Suprapubic skin (tissue), 4 donors: ENCODE results near the gene SMPX. TPM values are rescaled to one million over a fixed set of nuclear protein-coding genes. Genes with fewer than 3 reads are reported as not detected.

Experiments
- DNase-seq, 2 donors: peaks; one replicate each; pipeline ENCODE4 v3.0.0-alpha.2; 2019; ENCODE audit warnings: low spot score in 2 of 2
- H3K27ac ChIP-seq: fragments of 200-600 bp; sonication (generic); one replicate; pipeline ENCODE4 v1.5.1; 2019
- H3K27me3 ChIP-seq: fragments of 200-600 bp; sonication (generic); one replicate; pipeline ENCODE4 v1.5.1; 2019
- H3K36me3 ChIP-seq: fragments of 200-600 bp; sonication (generic); one replicate; pipeline ENCODE4 v1.5.1; 2019
- H3K4me1 ChIP-seq: fragments of 200-600 bp; sonication (generic); one replicate; pipeline ENCODE4 v1.5.1; 2019
- H3K4me3 ChIP-seq: fragments of 200-600 bp; sonication (generic); one replicate; pipeline ENCODE4 v1.5.1; 2019; ENCODE audit warnings: mild to moderate bottlenecking
- H3K9me3 ChIP-seq: fragments of 200-600 bp; sonication (generic); one replicate; pipeline ENCODE4 v1.5.1; 2019
- CTCF ChIP-seq, 2 donors: fragments of 200-600 bp in 1 of 2; fragments of 450-650 bp in 1 of 2; sonication (generic) in 1 of 2; IDR thresholded peaks; one replicate each; pipeline ENCODE4 v1.5.1; 2016 to 2019; ENCODE audit warnings: antibody characterized with exemption in 2 of 2, mild to moderate bottlenecking in 1 of 2, moderate library complexity in 1 of 2
- EP300 ChIP-seq: sonication (generic); formaldehyde crosslinking; IDR thresholded peaks from one replicate; pipeline ENCODE4 v1.6.1; 2017; ENCODE audit warnings: antibody characterized with exemption
- POLR2A ChIP-seq, 2 donors: fragments of 450-650 bp; IDR thresholded peaks; one replicate each; pipeline ENCODE4 v1.6.1; 2017; ENCODE audit warnings: antibody characterized with exemption in 2 of 2, mild to moderate bottlenecking in 2 of 2, moderate library complexity in 2 of 2
- POLR2AphosphoS5 ChIP-seq, 3 donors: sonication (generic); formaldehyde crosslinking; IDR thresholded peaks; one replicate each; pipeline ENCODE4 v1.6.1; 2017; ENCODE audit warnings: antibody characterized with exemption in 3 of 3
- whole genome bisulfite sequencing: methylation state at CpG from one replicate; pipeline ENCODE4 v1.1.5; 2018; 5-methylcytosine and 5-hydroxymethylcytosine counted together
- total RNA-seq, 4 donors: library from RNA; depleted of rRNA; stranded (reverse); fragments of >200 nt; gene quantifications; one replicate each; pipeline ENCODE4 v1.1.0, GENCODE V29; 2016

SMPX gene
- total RNA-seq, 4 donors from 2014 or later = not detected

- TF ChIP-seq EP300 = no peak
- TF ChIP-seq POLR2A (IDR thresholded peaks at IDR 0.05) = no peak
- no peak for TF ChIP-seq POLR2AphosphoS5 (IDR thresholded peaks at IDR 0.05)
- TF ChIP-seq CTCF (IDR thresholded peaks at IDR 0.05) = no peak
- Histone ChIP-seq H3K27ac (no peak overlapping the region), H3K4me3 (no peak overlapping the region), H3K4me1 (no peaks in the 10 kb centered on the region), H3K9me3 (no peaks in the 10 kb centered on the region), H3K36me3 (no peaks in the 10 kb centered on the region), H3K27me3 (no peaks in the 10 kb centered on the region)
- no peak for DNase-seq
These were observed 34.8 kb downstream of the SMPX start for GRCh38 chrX:21723084-21723483.

- no peaks in the 10 kb centered on the region for H3K9me3 ChIP-seq
- 46% methylated on average over 3 of the region's 3 CpGs for WGBS
These were observed 36.7 kb downstream of the SMPX start for GRCh38 chrX:21721195-21721594.

GRCh38 chrX:21718575-21718974 lies 39.3 kb downstream of the SMPX start:
- no peak for DNase-seq
- TF ChIP-seq POLR2AphosphoS5 (IDR thresholded peaks at IDR 0.05) (no peak), POLR2A (IDR thresholded peaks at IDR 0.05) (no peak), EP300 (no peak), CTCF (IDR thresholded peaks at IDR 0.05) (no peak)
- Histone ChIP-seq H3K9me3 (no peaks in the 10 kb centered on the region), H3K4me3 (no peak overlapping the region), H3K27me3 (no peaks in the 10 kb centered on the region), H3K4me1 (no peaks in the 10 kb centered on the region), H3K36me3 (no peaks in the 10 kb centered on the region), H3K27ac (no peak overlapping the region)
- WGBS = 75% methylated on average over 5 of the region's 5 CpGs

More at GRCh38 chrX:21721195-21721594, 36.7 kb downstream of the SMPX start:
- DNase-seq = no peak
- H3K27me3 ChIP-seq = no peaks in the 10 kb centered on the region
- H3K4me1 ChIP-seq = no peaks in the 10 kb centered on the region
- no peak overlapping the region for H3K27ac ChIP-seq
- H3K36me3 ChIP-seq = no peaks in the 10 kb centered on the region
- TF ChIP-seq POLR2AphosphoS5 (IDR thresholded peaks at IDR 0.05) (no peak), CTCF (IDR thresholded peaks at IDR 0.05) (no peak), POLR2A (IDR thresholded peaks at IDR 0.05) (no peak), EP300 (no peak)
- no peak overlapping the region for H3K4me3 ChIP-seq

- DNase-seq = no peak
- TF ChIP-seq POLR2AphosphoS5 (IDR thresholded peaks at IDR 0.05) (no peak), POLR2A (IDR thresholded peaks at IDR 0.05) (no peak), EP300 (no peak), CTCF (IDR thresholded peaks at IDR 0.05) (no peak)
- H3K4me1 ChIP-seq = no peaks in the 10 kb centered on the region
- no peaks in the 10 kb centered on the region for H3K36me3 ChIP-seq
- no peak overlapping the region for H3K4me3 ChIP-seq
- H3K9me3 ChIP-seq = no peaks in the 10 kb centered on the region
- H3K27ac ChIP-seq = no peak overlapping the region
- WGBS = 85% methylated on average over 7 of the region's 7 CpGs
- H3K27me3 ChIP-seq = no peaks in the 10 kb centered on the region
These were observed 40.1 kb downstream of the SMPX start for GRCh38 chrX:21717802-21718201.

GRCh38 chrX:21715825-21716224 lies 42.1 kb downstream of the SMPX start:
- WGBS = 68% methylated on average over 2 of the region's 2 CpGs
- no peaks in the 10 kb centered on the region for H3K4me1 ChIP-seq
- no peaks in the 10 kb centered on the region for H3K36me3 ChIP-seq
- no peaks in the 10 kb centered on the region for H3K27me3 ChIP-seq
- no peak for DNase-seq
- no peak for TF ChIP-seq CTCF (IDR thresholded peaks at IDR 0.05)
- TF ChIP-seq POLR2AphosphoS5 (IDR thresholded peaks at IDR 0.05) = no peak
- no peak for TF ChIP-seq POLR2A (IDR thresholded peaks at IDR 0.05)
- no peak for TF ChIP-seq EP300
- H3K4me3 ChIP-seq = no peak overlapping the region
- H3K27ac ChIP-seq = no peak overlapping the region
- H3K9me3 ChIP-seq = no peaks in the 10 kb centered on the region
